DMS 273 (cell line): ENCODE results near the gene OR52N2.

ENCODE experiments used
- DNase-seq: peaks from one replicate; lab custom pipeline; 2025; ENCODE audit not compliant: unreplicated experiment; lab: John Stamatoyannopoulos, UW

The OR52N2 gene

DNA sequence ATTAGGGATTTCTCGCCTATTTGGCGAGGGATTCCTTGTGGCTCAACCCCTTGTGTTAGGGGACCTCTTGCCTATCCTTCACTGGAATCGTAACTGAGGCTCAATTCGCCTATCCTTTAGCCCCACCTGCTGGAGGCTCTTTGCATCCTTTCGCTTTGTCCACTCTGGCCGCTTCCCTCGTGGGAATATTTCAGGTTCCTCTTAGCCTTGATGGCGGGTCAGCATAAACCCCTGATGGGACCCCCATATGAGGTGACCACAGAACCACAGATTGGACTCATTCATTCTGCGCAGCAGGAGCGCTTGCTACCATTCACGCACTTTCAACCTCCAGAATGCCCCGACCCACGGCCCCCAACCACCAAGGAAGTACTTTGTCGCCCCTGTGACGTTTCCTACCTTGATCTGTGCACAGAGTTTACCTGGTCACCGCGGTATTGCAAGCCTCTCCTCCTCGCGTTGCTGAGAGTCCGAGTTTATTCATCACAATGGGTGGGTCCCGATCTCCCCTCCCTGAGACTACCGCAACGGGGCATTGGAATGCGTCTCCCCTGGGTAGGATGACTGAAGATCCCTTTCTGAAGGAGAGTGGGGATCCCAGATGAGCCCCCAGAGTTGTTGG, at the start of gene OR52N2:
TSS of gene OR52N2 (plus strand) at position 425 of the 622 bp plus-strand sequence. CDS start 11,412 bp downstream, outside the sequence.
- DNase-seq, result peak; percentile 67

DNA sequence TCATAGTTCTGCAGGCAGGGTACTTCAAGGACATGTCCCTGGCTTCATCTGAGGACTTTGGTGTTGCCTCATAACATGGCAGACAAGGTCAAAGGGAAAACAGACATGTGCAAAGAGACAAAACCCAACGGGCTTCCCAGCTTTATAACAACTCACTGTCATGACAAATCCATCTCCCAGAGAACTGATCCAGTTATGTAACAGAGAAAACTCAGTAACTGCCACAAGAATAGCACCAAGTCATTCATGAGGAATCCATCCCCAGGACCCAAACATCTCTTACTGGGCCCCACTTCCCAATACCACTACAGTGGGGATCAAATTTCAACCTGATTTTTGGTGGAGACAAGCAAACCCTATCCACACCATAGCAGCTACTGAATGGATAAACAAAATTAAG, 41.7 kb upstream of the OR52N2 start:
- DNase-seq, result no peak

DNA sequence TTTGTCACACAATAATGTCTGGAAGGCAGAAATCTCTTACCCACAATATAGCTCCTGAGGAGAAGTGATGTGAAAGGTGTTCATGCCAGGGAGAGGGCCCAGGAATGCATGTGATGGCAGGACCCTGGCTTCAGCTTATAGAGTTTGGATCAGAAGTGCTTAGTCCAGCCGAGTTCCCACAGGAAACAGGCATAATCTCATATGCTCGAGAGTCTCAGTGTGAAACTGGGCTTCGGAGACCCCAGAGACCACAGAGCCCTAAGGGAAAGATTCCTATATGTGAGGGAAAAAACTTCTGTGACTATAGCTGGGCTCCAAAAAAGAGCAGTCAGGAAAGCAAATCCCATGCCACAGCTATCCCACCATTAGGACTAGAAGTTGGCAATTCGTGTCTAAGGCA, 25.5 kb upstream of the OR52N2 start, which contains the start of gene OR52N5:
TSS of gene OR52N5 (minus strand) at position 101 of the 400 bp plus-strand sequence. CDS start 4,721 bp downstream, outside the sequence.
- DNase-seq, result no peak

DNA sequence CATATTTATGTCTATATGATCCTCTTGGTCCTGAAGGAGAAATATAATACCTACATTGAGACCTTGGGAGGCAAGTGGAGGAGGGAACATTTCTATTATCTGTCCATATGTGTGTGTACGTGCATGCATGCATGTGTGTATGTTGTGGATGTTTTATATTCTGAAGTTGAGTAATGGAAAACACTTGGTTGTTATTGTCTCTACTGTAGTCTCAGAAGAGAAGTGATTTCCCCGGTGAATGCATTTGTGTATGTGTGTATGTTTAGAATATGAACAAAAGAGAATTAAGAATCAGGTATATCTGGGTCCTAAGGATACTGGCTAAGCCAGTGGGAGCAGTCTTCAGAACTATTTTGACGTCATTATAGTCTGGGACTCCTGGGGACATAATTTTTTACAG, 17.6 kb upstream of the OR52N2 start, which contains the start of gene OR52N1:
TSS of gene OR52N1 (minus strand) at position 101 of the 400 bp plus-strand sequence. CDS start 2,449 bp downstream, outside the sequence.
- DNase-seq, result no peak

DNA sequence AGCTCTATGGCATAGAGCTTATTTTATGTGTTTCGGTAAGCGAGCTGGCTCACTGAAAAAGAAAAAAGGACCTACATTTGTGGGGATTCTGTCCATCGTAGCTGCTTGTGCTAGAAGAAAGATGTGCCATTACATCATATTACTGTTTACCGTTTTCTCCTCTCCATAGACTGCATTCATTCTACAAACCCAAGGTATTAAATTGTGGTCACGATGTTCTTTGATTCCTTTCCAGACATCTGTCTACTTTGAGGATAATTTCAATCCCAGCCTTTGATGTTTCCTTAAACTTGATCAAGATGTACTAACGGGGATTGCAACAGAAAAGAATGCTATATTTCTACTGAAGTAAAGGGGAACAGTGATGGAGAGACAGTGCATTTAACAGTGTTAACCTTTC, 12.2 kb upstream of the OR52N2 start:
- DNase-seq, result no peak

DNA sequence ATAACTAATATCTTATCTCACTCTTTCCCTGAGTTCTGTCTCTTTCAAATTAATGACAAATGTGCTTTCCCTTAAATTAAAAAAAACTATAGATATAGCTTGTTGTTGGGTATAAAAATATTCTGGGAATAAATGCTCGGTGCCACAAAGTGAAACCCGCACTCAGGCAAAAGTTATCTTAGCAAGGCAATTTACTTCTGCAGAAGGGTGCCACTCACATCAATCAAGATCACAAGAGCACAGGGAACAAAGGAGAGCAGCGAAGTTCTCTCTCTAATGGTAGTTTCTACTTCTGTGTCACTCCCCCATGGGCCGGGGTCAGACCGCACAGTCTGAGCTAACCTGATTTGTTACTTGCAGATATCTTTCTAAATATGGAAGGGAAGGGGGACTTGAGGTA, 4.7 kb upstream of the OR52N2 start:
- DNase-seq, result no peak

DNA sequence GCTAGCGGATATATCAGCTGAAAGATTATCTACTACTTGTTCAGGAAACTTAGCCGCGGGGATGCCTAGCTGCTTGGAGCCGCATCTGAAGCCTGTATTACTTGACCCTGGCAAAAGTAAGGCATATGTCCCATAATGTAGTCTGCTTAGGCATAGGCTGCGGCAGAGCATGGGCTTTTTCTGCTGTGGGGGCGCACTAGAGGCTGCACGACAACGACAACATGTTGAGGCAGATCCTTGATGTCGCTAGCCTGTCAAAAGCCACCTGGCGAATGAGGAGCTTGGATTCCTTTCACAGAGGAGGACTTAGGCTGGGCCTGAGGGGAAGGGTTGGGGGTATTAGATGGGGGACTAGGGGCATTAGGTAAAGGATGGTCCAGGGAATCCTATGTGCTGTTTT, 1.1 kb upstream of the OR52N2 start:
- no peak for DNase-seq

DNA sequence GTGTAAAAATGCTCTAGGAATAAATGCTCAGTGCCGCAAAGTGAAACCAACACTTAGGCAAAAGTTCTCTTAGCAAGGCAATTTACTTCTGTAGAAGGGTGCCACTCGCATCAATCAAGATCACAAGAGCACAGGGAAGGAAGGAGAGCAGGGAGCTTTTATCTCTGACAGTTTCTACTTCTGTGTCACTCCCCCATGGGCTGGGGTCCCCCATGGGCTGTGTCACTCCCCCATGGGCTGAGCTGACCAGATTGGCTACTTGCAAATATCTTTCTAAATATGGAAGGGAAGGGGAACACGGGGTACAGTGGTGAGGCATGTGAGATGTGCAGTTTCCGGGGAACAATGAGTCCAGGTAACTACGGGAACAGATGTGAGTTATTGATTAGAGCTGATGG, 397 bp downstream of the OR52N2 start:
- DNase-seq, result no peak

DNA sequence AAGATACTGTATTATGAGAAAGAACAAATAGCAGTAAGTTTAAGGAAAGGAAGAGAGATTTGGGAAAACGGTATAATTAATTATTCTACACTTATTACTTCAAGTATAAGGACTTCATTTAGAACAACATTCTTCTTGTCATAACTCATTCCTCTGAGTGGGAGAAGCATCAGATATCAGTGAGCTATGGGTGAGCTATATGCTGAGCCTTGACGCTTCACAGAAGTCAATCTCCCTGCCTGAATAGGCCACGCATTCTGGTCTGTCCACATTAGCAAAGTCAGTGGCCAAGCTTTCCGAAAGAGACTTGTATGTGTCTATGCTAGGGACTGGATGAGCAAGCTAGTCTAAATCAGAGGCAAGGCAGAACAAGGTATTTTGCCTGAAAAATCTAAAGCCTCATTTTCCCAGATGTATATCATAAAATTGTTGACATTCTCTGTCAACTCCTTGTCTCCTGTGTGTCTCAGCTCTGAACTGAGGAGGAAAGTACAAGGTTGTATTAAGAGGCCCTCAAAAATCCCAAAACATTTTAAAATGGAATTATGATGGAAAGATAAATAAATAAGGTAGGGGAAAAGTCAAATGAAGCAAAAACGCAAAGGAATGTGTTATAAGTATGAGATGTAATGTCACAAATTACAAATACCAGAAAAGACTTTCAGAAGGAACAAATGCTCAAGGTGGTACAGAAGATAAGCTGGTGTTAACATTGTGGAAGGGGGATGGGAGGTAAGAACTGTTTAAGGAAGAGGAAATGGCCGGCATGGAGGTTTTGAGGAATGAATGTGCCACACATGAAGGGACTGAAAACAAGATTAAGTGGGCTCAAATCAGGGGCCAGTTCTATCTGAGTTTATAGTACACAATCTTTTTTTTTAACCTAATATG, 1.4 kb downstream of the OR52N2 start:
- DNase-seq, result no peak

DNA sequence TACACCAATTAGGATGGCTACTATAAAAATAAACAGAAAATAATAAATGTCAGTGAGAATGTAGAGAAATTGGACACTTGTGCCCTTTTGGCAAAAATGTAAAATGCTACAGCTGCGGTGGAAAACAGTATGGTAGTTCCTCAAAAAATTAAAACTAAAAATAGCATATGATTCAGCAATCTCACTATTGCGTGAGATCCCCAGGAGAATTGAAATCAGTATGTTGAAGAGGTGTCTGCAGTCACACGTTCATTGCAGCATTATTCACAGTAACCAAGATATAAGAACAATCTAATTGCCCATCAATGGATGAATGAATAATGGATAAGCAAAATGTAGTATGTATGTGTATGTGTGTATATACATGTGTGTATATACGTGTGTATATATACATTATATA, 6.8 kb downstream of the OR52N2 start:
- DNase-seq, result no peak

DNA sequence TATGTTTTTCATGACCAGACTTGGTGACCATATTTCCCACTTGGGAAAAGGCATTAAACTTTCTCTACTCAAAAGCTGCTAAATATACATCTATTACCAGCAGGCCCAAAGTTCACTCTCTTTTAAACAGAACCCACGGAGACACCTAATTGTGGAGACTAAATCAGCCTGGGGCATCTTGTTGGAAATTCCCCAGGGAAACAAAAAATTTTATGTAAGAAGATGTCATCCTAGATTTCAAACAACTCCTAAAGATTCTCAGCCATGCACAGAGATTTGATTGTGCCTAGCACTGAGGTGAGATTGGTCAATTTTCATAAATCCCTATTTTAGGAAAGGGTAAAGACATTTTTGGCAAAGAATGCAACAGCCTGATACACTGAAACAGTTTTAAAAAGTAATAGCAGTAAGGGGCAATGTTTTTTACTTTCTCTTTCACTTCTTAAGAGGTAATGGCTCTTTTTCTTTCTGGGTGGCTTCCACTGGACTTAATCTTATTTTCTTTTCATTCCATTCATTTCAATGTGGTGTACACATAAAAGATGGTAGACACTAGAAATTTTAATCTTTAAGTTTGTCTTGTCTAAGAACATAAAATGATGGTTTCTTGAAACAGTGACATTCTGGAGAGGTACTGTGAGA, 9.6 kb downstream of the OR52N2 start:
- DNase-seq, result no peak

DNA sequence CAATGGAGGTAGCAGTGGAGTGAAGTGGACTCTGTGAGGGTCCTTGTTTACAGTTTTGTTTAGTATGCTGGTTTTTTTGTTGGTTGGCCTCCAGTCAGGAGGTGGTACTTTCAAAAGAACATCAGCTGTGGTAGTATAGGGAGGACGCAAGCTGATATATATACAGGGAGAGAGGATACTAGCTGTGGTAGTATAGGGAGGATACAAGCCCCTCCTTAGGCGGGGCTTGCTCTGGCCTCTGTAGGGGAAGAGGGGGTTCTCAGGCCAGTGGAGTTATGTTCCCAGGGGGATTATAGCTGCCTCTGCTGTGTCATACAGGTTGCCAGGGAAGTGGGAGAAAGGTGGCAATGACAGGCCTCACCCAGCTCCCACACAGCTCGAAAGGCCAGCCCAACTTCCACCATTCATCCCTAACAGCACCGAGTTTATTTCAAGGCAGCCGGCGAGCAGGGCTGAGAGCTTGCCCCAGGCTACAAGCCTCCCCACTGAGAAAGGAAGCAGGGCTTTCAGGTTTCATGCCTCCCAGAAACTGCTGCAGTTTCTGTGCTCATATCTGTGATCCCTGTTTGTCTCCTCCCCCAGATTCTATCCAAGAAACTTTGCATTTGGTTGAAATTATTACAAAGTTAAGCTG, 22.6 kb downstream of the OR52N2 start:
- no peak for DNase-seq

DNA sequence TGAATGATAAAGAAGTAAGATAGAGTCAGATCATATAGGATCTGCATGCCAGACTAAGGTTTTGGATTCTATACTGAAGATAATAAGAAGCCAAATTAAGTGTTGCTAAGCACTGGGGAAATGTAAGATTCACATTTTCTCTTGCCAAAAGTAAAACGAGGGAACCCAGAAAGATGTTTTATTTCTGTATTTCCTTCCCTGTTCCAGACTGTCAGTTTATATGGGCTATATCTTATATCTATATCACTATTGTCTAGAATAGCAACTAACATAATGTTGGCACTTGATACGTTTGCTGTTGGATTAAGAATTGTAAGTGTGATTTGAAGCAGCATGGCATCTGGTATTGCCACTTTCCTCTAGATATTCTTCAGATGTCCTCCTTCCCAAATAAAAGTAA, 24.7 kb downstream of the OR52N2 start:
- DNase-seq, result no peak

DNA sequence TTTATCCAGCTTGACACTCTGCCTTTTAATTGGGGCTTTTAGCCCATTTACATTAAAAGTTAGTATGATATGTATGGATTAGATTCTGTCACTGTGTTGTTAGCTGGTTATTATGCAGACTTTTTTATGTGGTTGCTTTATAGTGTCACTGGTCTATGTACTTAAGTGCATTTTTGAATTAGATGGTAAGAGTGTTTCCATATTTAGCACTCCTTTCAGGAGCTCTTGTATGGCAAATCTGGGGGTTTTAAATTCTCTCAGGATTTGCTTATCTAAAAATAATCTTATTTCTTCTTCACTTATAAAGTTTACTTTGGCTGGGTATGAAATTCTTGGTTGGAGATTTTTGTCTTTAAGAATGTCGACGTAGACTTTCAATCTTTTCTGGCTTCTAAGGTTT, 29.0 kb downstream of the OR52N2 start:
- no peak for DNase-seq

DNA sequence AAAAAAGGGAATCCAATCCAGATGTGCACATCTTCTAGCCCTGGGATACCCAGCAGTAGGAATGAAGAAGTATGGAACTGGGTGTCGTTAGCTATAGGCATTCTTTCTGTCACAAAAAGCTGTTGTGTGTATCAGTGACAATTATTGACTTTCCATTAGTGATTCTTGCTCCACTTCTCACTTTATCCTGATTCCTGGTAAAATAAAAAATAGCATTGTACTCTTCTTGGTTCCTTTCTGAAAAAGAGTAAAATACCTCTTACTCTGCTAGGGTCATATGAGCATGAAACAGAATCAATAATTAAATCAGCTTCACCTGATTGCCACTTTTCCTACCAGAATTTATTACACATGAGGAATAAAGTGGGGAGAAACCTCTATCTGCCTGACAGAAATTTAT, 33.1 kb downstream of the OR52N2 start, which contains the start of gene OR52E6:
TSS of gene OR52E6 (minus strand) at position 101 of the 400 bp plus-strand sequence. CDS start at position 101, 0 bp downstream.
- DNase-seq, result no peak

DNA sequence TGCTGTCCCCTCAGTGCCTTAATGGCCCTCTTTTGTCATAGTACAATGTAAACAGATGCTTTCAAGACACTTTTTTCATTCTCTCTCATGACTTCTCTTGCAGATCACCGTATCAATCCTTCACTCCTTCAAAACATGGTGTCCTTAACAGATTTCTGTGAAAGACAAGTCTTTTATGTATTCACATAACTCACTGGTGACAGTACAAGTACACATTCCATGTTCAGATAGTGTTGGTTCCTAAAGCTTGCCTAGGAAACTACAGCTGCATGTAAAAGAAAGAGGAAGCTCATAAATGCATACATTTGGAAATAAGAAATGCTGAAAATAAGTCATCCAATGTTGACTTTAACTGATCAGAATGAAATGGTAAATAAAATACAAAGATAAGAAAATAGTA, 38.0 kb downstream of the OR52N2 start:
- no peak for DNase-seq

DNA sequence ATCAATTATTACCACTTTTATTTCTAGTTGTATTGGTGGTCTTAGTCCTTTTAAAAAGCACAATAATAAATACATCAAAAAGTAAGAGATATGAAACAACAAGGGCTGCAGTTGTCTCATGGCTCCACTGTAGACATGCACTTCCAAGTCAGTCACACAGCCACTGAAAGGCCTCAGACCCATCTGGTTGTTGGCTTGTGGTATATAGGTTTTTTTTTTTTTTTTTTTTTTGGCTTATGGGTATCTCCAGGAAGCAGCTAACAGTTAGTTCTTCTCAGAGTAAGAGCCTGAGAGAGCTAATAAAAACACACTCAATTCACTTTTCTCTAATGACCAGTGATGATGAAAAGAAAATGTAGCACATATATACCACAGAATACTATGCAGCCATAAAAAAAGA, 39.0 kb downstream of the OR52N2 start:
- no peak for DNase-seq

DNA sequence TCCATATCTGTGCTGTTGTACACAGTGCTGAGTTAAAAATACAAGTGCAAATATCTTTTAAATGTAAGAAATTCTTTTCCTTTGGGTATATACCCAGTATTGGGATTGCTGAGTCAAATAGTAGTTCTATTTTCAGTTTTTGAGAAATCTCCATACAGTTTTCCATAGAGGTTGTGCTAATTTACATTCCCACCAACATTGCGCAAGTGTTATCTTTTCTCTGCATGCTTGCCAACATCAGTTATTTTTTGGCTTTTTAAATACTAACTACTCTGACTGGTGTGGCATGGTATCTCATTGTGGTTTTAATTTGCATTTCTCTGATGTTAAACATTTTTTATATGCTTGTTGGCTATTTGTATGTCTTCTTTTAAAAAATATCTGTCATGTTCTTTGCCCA, 42.3 kb downstream of the OR52N2 start:
- DNase-seq, result no peak

DNA sequence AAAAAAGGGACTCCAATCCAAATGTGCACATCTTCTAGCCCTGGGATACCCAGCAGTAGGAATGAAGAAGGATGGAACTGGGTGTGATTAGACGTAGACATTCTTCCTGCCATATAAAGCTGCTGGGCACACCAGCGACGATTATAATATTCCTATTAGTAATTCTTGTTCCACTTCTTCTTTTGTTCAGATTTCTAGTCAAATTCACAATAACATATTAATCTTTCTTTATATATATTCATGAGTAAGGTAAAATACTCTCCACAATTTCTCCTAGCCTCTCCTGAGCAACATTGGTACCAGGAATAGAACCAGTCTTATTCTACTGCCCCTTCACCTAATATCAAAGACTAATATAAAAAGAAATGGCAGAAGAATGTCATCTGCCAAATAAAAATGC, 48.9 kb downstream of the OR52N2 start, which contains the start of gene OR52E8:
TSS of gene OR52E8 (minus strand) at position 101 of the 400 bp plus-strand sequence. CDS start at position 101, 0 bp downstream.
- DNase-seq, result no peak

DNA sequence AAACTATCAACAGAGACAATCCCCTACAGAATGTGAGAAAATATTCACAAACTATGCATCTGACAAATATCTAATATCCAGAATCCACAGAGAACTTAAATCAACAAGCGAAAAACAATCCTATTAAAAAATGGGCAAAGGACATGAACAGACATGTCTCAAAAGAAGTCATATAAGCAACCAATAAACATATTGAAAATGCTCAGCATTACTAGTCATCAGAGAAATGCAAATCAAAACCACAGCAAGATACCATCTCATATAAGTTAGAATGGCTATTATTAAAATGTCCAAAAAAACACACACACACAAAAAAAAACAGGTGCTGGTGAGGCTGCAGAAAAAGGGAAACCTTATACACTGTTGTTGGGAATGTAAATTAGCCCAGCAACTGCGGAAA, 57.1 kb downstream of the OR52N2 start:
- DNase-seq, result no peak
